22Rv1 (cell line): ENCODE results near the gene NCF2.

ENCODE experiments used
- CTCF ChIP-seq: fragments of 450-650 bp; IDR thresholded peaks from 2 replicates; pipeline ENCODE4 v1.5.1; 2017; ENCODE audit warnings: mild to moderate bottlenecking
- ZFX ChIP-seq: fragments of 450-650 bp; IDR thresholded peaks from 2 replicates; pipeline ENCODE4 v1.6.1; 2017; ENCODE audit warnings: antibody characterized with exemption, borderline replicate concordance

GRCh38 chr1:183604038-183604808, 14.0 kb upstream of the NCF2 start:
- TF ChIP-seq CTCF (no peak), ZFX (no peak)
